Measurements from ENCODE around the gene ST6GALNAC3.

The ST6GALNAC3 gene

DNA sequence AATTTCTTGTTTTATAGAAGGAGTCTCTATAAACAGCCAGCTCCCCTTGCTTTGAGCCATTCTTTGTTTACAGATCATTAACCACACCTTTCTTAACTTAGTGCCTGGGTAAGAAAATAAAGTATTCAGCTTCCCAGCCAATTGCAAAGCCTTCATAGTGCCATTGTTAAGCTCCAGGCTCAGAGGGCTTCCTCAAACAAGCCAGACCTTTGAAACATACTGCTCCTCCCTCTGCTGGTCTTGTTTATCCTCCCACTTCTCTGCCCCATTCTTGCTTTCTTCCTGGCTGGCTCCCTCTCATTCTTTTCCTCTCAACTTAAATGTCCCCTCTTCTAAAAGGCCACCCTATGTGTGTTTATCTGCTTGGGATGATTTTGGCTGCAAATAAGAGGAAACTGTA, 473.4 kb downstream of the ST6GALNAC3 start:
- Histone ChIP-seq H3K27me3 (ENCODE audit: control insufficient read depth, low read length) (no peaks in the 10 kb centered on the region), H4K20me1 (ENCODE audit: control insufficient read depth, insufficient read depth, low read depth, low read length) (no peaks in the 10 kb centered on the region), H3K27ac (ENCODE audit: low read depth, low read length) (no peak overlapping the region), H3K4me1 (ENCODE audit: control insufficient read depth, low read length) (no peaks in the 10 kb centered on the region), H3K9me2 (replicated peaks; ENCODE audit: control insufficient read depth, low read length) (no peaks in the 10 kb centered on the region), H3K4me3 (ENCODE audit: low read length) (no peak overlapping the region), H3F3A (ENCODE audit: control insufficient read depth, insufficient read depth) (no peaks in the 10 kb centered on the region), H3K4me2 (ENCODE audit: low read length) (no peak overlapping the region), H3K79me2 (ENCODE audit: control insufficient read depth, low read length) (no peaks in the 10 kb centered on the region), H3K9me3 (ENCODE audit: control insufficient read depth, insufficient read depth, low read length) (no peaks in the 10 kb centered on the region), H3K36me3 (ENCODE audit: control insufficient read depth, low read length) (no peaks in the 10 kb centered on the region)
- TF ChIP-seq CTCF (IDR thresholded peaks at IDR 0.05; ENCODE audit: low read depth, low read length, poor library complexity, severe bottlenecking) (no peak), EZH2phosphoT487 (IDR thresholded peaks at IDR 0.05; ENCODE audit: borderline replicate concordance, low read length) (no peak)

DNA sequence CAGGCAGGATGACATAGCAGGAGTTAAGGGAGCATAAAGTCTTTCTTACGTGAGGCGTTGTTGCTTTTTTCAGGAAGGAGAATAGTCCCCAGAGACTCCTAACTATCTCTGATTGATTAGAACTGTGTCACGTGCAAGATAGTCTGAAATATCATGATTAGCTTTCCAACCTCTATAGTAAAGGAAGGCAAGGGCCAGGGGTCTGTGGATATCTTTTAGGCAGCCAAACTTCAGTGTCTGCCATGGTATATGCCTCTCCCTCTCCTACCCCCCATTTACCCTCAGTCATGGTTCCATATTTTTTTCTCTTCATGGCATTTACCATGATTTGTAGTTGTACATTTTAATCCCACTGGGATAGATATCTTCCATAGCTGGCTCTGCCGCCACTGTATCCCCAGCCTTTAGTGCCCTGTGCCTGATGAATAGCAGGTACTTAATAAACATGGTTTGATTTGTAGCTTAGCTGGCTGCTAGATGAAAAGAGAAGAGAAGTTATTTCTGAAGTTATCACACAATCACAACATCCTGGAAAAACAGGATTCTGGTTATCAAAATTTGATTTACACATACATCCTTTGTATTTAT, 474.1 kb downstream of the ST6GALNAC3 start:
- Histone ChIP-seq H3K4me1 (ENCODE audit: control insufficient read depth, low read length) (no peaks in the 10 kb centered on the region), H3K4me3 (ENCODE audit: low read length) (no peak overlapping the region), H3K4me2 (ENCODE audit: low read length) (no peak overlapping the region), H3F3A (ENCODE audit: control insufficient read depth, insufficient read depth) (no peaks in the 10 kb centered on the region), H3K27ac (ENCODE audit: low read depth, low read length) (no peak overlapping the region), H3K36me3 (ENCODE audit: control insufficient read depth, low read length) (no peaks in the 10 kb centered on the region), H3K79me2 (ENCODE audit: control insufficient read depth, low read length) (no peaks in the 10 kb centered on the region), H3K9me2 (replicated peaks; ENCODE audit: control insufficient read depth, low read length) (no peaks in the 10 kb centered on the region), H3K27me3 (ENCODE audit: control insufficient read depth, low read length) (no peaks in the 10 kb centered on the region), H4K20me1 (ENCODE audit: control insufficient read depth, insufficient read depth, low read depth, low read length) (no peaks in the 10 kb centered on the region), H3K9me3 (ENCODE audit: control insufficient read depth, insufficient read depth, low read length) (no peaks in the 10 kb centered on the region)
- TF ChIP-seq CTCF (IDR thresholded peaks at IDR 0.05; ENCODE audit: low read depth, low read length, poor library complexity, severe bottlenecking): no peak
- TF ChIP-seq EZH2phosphoT487 (IDR thresholded peaks at IDR 0.05; ENCODE audit: borderline replicate concordance, low read length): no peak

DNA sequence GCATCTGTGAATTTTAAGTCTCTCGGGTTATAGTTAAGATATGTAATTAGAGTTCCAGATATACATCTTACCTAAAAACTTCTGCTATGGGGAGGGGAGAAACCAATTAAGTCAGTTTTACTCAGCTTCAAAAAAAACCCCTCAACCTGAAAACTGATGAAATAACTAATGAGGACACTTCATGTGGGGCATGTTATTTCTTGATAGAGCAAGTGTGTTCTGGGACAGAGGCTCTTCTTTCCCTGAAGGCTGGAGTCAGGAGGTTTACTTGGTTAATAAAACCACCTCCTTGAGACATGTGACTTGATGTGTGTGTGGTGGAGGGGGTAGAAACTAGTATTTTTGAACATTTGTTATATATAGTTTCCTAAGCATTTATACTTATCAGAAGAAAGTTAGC, 479.7 kb downstream of the ST6GALNAC3 start:
- no peak overlapping the region for H3K4me3 ChIP-seq (ENCODE audit: low read length)

More for the DNA sequence above, 479.7 kb downstream of the ST6GALNAC3 start:
- Histone ChIP-seq H4K20me1 (ENCODE audit: control insufficient read depth, insufficient read depth, low read depth, low read length) (no peaks in the 10 kb centered on the region), H3K27ac (ENCODE audit: low read depth, low read length) (no peak overlapping the region), H3K79me2 (ENCODE audit: control insufficient read depth, low read length) (no peaks in the 10 kb centered on the region), H3K4me2 (ENCODE audit: low read length) (no peak overlapping the region), H3F3A (ENCODE audit: control insufficient read depth, insufficient read depth) (no peaks in the 10 kb centered on the region), H3K36me3 (ENCODE audit: control insufficient read depth, low read length) (no peaks in the 10 kb centered on the region), H3K9me2 (replicated peaks; ENCODE audit: control insufficient read depth, low read length) (no peaks in the 10 kb centered on the region), H3K4me1 (ENCODE audit: control insufficient read depth, low read length) (no peaks in the 10 kb centered on the region), H3K27me3 (ENCODE audit: control insufficient read depth, low read length) (no peaks in the 10 kb centered on the region), H3K9me3 (ENCODE audit: control insufficient read depth, insufficient read depth, low read length) (no peaks in the 10 kb centered on the region)
- TF ChIP-seq EZH2phosphoT487 (IDR thresholded peaks at IDR 0.05; ENCODE audit: borderline replicate concordance, low read length) (no peak), CTCF (IDR thresholded peaks at IDR 0.05; ENCODE audit: low read depth, low read length, poor library complexity, severe bottlenecking) (no peak)
